Activated naive CD4-positive, alpha-beta T cell treated with anti-CD3 and anti-CD28 coated beads, Interleukin-2, amount 50 U/mL, for 72 hours (primary cell): ENCODE results near the gene UBE3C. TPM values are rescaled to one million over a fixed set of nuclear protein-coding genes. Genes with fewer than 3 reads are reported as not detected.
A peak's percentile ranks its signal among the peaks of the same experiment; 100 is the strongest.
"Not testable (repeated sequence)": the region's sequence is repeated elsewhere in the genome, so short reads cannot be mapped to it uniquely, and the experiment has no call there.

Source experiments
- ATAC-seq, 2 donors: fragments of 150-1000 bp; cut with Tn5 transposase; 2 replicates each; pipeline ENCODE4 v1.10.0; 2021; ENCODE audit warnings: mild to moderate bottlenecking in 2 of 2, moderate library complexity in 2 of 2
- DNase-seq, 2 donors: peaks; one replicate each; pipeline ENCODE4 v3.0.0; 2021 to 2022; ENCODE audit warnings: low spot score in 2 of 2
- H3K27ac Mint-ChIP-seq, 2 donors: one replicate each; pipeline ENCODE4 v1.8.0; 2022; ENCODE audit warnings: mild to moderate bottlenecking in 2 of 2, mixed read lengths in 2 of 2
- H3K36me3 Mint-ChIP-seq, 2 donors: one replicate each; pipeline ENCODE4 v1.8.0; 2022; ENCODE audit warnings: mixed read lengths in 2 of 2
- H3K9me3 Mint-ChIP-seq, 2 donors: one replicate each; pipeline ENCODE4 v1.8.0; 2022; ENCODE audit warnings: mixed read lengths in 2 of 2
- total RNA-seq, 2 donors: library from RNA; stranded (reverse); gene quantifications; one replicate each; pipeline ENCODE4 v1.2.3, GENCODE V29; 2022

UBE3C gene
- total RNA-seq, result 10 to 100 TPM; 57.7 to 60.0 TPM

DNA sequence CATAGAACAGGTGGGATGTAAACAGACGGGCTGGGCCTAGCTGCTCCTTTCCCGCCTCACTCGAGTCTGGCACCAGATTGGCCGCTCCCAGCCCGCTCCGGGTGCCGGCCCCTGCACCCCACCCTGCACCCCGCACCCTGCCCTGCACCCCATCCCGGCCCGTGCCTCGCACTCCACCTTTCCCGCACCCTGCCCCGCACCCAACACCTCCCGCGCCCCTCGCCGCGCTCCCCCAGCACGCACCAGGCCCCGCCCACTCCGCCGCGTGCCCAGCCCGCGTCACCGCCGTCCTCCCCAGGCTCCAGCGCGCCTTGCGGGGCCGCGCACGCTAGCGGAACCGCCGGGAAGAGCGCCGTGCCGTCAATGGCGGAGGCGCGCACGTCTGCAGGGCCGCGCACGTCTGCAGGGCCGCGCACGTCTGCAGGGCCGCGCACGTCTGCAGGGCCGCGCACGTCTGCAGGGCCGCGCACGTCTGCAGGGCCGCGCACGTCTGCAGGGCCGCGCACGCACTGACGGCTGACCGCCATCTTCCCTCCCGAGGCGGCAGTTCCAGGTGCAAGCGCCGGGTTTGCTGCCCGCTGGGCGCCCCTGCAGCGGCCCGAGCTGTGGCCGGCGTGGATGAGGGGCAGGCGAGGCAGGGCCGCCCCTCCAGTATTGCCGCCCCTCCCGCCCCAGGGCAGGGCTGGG lies at the start of gene UBE3C:
Gene UBE3C (plus strand): TSS at position 503 of the 687 bp plus-strand sequence. CDS start 347 bp downstream, outside the sequence.
- ATAC-seq (peak; percentile 87 to 91), DNase-seq (peak; percentile 92 to 93)
- peak within 1 kb of the TSS; percentile 77 to 84 for H3K27ac Mint-ChIP-seq
- H3K9me3 Mint-ChIP-seq, result no peaks in the 10 kb centered on the region
- H3K36me3 Mint-ChIP-seq, result peaks cover 26 to 33% of the 10 kb centered on the region in 2 donors

DNA sequence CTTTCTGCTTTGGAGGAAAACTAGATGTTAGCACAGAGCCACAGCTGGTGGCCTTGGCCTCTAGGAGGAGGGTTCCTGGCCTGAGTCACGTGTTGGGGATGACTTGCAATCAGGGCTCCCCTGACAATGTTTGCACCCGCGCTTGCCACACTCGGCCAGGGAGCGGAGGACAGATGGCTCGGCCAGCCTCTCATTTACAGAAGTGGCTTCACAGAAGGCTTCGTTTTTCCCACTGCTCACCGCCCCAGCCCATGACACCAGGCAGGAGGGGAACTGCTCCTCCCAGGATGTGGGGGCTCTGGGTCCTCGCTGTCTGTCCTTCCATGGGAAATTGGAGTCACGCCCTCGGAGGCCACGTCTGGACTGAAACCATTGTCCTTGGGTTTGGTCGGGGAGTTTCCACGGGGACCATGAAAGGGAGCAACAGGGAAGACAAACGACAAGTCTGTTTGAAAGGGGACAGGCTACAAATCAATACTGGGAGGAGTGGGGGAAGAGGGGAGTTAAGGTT lies 49.6 kb upstream of the UBE3C start:
- DNase-seq (no peak), ATAC-seq (no peak)
- Mint-ChIP-seq H3K27ac (no peak overlapping the region), H3K36me3 (peaks cover 0 to 4% of the 10 kb centered on the region in 2 donors), H3K9me3 (peaks cover 10 to 11% of the 10 kb centered on the region in 2 donors)

DNA sequence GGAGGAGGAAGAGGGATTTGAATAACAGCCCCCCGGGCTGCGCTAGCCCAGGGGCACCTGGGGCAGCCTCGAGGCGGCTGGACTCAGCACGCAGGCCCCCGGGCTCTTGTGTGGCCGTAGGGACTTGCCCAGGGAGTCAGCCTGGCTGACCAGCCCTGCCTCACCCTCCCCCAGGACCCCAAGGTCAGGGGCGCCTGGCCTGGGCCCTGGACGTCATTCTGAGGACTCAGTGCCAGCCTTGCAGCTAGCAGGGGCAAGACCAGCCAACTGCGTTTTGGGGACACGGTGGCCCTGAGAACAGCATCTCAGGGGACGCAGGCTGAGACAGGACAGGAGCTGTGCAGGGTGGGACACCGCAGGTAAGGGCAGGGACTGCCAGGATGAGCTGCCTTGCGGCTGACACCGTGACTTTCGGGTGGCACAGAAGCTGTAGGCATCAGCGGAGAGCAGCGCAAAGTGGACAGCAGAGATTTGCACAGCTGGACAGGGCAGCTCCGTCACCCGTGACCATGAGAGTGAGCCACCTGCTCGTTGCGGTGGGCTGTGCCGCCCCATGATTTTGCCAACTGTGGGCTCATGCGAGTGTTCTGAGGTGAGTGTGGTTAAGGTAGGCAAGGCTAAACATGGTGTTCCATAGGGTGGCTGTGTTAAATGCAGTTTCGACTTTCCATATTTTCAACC lies 48.1 kb upstream of the UBE3C start:
- DNase-seq (no peak), ATAC-seq (no peak)
- peaks cover 8 to 10% of the 10 kb centered on the region in 2 donors for H3K9me3 Mint-ChIP-seq
- peaks cover 0 to 4% of the 10 kb centered on the region in 2 donors for H3K36me3 Mint-ChIP-seq
- no peak overlapping the region for H3K27ac Mint-ChIP-seq

DNA sequence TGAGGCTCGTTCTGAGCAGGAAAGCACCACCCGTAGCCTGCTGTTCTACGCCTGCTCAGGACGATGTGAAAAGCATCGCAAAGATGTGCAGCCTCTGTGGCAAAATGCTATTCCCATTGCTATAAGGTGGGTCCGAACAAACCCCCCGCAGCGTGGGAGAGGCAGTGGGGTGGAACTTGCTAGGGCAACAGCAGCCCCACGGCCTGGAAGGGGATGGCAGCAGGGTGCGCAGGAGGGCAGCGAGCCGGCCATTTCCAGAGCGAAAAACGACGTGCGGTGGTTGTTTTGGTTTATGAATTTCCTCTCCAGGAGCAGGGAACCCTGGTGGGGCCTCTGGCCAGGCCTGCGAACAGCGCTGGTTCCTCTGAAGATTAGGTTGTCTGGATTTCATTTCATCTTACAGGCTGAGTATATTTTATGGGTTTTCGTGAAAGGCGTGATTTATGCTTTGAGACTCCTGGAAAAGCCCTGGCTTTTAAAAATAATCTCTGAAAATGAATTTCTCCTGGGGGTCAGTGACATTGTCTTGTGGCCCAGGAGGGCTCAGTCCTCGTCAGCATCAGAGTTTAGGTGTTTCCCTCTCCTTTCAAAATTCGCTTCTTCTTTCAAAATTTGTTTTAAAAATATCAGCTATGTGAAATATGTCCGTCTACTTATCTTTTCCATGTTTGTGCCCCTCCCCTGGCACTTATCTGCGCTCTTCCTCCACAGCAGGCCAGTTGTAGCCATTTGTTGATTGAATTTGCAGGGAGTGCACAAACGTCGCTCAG lies 42.3 kb upstream of the UBE3C start:
- peaks cover 0 to under 1% of the 10 kb centered on the region in 2 donors for H3K36me3 Mint-ChIP-seq

DNA sequence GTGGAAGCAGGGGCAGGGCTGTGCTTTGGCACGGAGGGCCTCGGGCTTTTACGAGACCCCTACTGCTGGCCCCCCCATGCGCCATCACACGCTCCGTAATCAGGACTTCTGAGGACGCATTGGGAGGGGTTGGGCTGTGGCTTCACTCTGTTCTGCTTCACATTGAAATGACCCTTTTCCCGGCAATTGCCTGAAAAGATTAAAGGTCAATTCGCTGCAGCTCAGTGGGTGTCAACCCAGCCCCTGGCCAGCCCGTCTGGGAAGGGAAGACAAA lies 41.7 kb upstream of the UBE3C start:
- Mint-ChIP-seq H3K9me3 (peaks cover 4 to 5% of the 10 kb centered on the region in 2 donors), H3K36me3 (peaks cover 0 to 5% of the 10 kb centered on the region in 2 donors), H3K27ac (no peak overlapping the region)
- ATAC-seq (no peak), DNase-seq (no peak)

More for the DNA sequence above, 42.3 kb upstream of the UBE3C start:
- peaks cover 4 to 5% of the 10 kb centered on the region in 2 donors for H3K9me3 Mint-ChIP-seq
- DNase-seq, result no peak
- H3K27ac Mint-ChIP-seq, result no peak overlapping the region
- ATAC-seq, result no peak

DNA sequence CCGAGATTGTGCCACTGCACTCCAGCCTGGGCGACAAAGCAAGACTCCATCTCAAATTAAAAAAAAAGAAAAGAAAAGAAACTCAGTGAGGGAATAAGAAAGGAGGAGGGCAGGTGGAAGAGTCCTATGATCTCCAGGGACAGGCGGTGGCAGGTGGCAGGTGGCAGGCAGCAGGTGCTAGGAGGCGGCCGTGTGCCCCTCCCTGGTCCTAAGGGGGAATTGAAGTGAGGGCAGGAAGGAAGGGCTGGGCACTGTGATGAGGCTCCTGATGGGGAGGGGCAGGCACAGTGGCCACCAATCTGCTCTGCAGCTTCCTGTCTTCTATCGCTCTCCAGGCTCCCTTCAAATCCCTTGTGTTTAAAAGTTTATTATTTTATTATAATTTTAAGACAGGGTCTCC lies 41.2 kb upstream of the UBE3C start:
- H3K27ac Mint-ChIP-seq, result no peak overlapping the region
- H3K9me3 Mint-ChIP-seq, result peaks cover 4 to 7% of the 10 kb centered on the region in 2 donors
- peaks cover 0 to 5% of the 10 kb centered on the region in 2 donors for H3K36me3 Mint-ChIP-seq
- DNase-seq, result no peak
- ATAC-seq, result no peak

DNA sequence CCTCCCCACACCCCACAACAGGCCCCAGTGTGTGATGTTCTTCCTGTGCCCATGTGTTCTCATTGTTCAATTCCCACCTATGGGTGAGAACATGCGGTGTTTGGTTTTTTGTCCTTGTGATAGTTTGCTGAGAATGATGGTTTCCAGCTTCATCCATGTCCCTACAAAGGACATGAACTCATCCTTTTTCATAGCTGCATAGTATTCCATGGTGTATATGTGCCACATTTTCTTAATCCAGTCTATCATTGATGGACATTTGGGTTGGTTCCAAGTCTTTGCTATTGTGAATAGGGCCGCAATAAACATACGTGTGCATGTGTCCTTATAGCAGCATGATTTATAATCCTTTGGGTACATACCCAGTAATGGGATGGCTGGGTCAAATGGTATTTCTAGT lies 38.7 kb upstream of the UBE3C start:
- H3K27ac Mint-ChIP-seq, ATAC-seq, DNase-seq: not testable (repeated sequence)
- peaks cover 3 to 12% of the 10 kb centered on the region in 2 donors for H3K9me3 Mint-ChIP-seq
- H3K36me3 Mint-ChIP-seq, result peaks cover 9 to 13% of the 10 kb centered on the region in 2 donors

DNA sequence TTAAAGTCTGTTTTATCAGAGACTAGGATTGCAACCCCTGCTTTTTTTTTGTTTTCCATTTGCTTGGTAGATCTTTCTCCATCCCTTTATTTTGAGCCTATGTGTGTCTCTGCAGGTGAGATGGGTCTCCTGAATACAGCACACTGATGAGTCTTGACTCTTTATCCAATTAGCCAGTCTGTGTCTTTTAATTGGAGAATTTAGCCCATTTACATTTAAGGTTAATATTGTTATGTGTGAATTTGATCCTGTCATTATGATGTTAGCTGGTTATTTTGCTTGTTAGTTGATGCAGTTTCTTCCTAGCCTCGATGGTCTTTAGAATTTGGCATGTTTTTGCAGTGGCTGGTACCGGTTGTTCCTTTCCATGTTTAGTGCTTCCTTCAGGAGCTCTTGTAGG lies 35.1 kb upstream of the UBE3C start:
- not testable (repeated sequence) for H3K27ac Mint-ChIP-seq, ATAC-seq, DNase-seq
- Mint-ChIP-seq H3K36me3 (peaks cover 11 to 24% of the 10 kb centered on the region in 2 donors), H3K9me3 (peaks cover 10 to 18% of the 10 kb centered on the region in 2 donors)

DNA sequence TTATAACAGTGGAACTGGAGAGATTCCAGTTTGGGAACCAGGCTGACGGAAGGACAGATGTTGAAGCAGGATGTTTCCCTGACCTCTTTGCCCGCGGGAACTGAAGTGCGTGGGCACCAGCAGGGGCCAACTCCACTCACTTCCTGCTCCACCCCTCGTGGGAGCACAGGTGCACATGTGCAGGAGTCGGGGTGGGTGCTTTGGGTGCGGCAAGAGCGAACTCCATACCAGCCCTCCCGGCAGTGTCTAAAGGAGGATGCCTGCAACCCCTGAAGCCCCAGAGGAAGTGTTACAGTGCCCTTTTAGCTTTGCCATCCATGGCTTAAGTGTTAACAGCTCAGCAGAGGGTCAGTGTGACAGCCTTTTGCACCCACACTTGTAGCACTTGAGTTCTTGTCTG lies 27.4 kb upstream of the UBE3C start:
- peak in 1 of 2 donors; percentile 18 for DNase-seq
- ATAC-seq, result no peak
- Mint-ChIP-seq H3K27ac (no peak overlapping the region), H3K36me3 (peaks cover 14 to 15% of the 10 kb centered on the region in 2 donors), H3K9me3 (peaks cover 13% of the 10 kb centered on the region in 2 donors)

DNA sequence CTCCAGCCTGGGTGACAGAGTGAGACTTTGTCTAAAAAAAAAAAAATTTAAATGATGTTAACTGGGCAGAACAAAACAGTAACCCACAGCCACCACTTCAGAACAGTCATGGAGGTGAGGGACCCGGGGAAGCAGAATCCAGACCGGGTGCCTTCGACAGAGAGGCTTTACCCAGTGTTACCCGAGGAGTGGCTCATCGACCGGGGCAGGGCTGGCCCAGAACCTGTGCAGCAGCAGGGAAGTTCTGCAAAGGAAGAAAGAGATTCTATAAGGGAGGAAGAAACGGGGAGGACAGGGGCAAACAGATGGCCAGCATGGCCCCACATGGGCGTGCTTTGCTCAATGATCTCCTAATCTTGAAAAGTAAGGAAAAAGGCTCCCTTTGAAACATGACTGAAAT lies 26.0 kb upstream of the UBE3C start:
- DNase-seq (no peak), ATAC-seq (no peak)
- Mint-ChIP-seq H3K36me3 (peaks cover 14 to 15% of the 10 kb centered on the region in 2 donors), H3K27ac (no peak overlapping the region), H3K9me3 (peaks cover 14 to 15% of the 10 kb centered on the region in 2 donors)

DNA sequence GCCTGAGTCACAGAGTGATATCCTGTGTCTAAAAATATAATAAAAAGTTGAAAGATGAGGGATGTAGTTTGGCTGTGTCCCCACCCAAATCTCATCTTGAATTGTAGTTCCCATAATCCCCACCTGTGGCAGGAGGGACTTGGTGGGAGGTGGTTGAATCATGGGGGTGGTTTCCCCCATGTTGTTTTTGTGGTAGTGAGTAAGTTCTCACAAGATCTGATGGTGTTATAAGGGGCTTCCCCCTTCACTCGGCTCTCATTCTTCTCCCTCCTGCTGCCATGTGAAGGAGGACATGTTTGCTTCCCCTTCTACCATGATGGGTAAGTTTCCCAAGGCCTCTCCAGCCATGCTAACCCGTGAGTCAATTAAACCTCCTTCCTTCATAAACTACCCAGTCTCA lies 25.1 kb upstream of the UBE3C start:
- Mint-ChIP-seq H3K36me3 (peaks cover 14 to 18% of the 10 kb centered on the region in 2 donors), H3K27ac (no peak overlapping the region), H3K9me3 (peaks cover 18% of the 10 kb centered on the region in 2 donors)
- DNase-seq, result peak in 1 of 2 donors; percentile 66
- peak; percentile 24 to 86 for ATAC-seq

DNA sequence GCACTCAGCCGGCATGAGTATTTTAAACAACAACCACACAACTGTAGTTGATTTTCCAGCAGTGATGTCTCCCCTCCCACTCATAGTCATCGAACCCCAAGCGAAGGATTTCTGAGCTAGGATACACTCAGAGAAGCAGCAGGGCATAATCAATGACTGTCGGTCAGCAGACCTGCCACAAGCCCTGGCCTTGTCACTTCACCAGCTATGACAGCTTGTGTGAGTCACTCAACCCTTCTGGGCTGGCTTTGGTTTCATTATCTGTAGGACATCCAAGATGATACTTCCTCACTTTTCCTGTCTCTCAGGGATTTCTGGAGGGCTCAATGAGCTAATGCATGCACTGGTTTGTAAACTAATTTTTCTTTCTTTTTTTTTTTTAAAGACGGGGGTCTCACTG lies 22.0 kb upstream of the UBE3C start:
- no peak overlapping the region for H3K27ac Mint-ChIP-seq
- DNase-seq (peak in 1 of 2 donors; percentile 13), ATAC-seq (peak in 1 of 2 donors; percentile 71)
- peaks cover 18% of the 10 kb centered on the region in 2 donors for H3K9me3 Mint-ChIP-seq
- peaks cover 14 to 17% of the 10 kb centered on the region in 2 donors for H3K36me3 Mint-ChIP-seq

DNA sequence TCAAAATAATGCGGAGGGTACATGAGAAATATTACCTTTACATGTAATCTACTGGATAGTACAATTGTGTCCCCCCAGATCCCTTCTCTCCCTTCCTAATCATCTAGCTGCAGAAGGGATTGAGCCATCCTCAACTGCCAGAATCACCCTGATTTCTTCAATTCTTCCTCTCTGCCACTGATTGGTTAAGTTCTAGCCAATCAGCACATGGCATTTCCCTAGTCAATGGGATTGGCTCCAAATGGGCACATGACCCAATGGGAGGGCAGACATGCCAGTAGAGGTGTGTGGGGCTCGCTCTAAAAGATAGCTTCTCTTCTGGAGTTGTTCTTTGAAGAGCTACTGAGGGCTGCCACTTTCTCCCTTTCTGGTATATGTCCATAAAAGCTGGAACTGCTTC lies 20.9 kb upstream of the UBE3C start:
- Mint-ChIP-seq H3K27ac (no peak overlapping the region), H3K36me3 (peaks cover 9 to 12% of the 10 kb centered on the region in 2 donors), H3K9me3 (peaks cover 14% of the 10 kb centered on the region in 2 donors)
- no peak for DNase-seq
- ATAC-seq, result no peak

DNA sequence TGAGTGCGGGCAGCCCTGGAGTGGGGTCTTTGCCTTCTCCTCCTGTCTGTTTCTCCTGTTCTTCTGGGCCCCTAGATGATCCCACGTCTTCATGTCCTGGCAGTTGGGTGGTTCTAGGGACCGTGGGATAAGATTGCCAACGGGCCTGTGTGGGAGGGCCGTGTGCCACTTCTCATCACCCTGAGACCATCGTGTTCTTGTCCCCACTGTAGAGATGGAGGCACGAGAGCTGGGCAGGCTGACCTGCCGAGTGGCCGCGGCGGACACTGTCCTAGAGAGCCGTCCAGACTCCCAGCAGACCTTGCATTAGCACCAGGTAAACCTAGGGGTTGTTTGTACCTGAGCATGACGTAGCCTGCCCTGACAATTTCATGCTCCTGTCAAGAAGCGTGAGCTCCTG lies 18.5 kb upstream of the UBE3C start:
- Mint-ChIP-seq H3K36me3 (peaks cover 0 to 4% of the 10 kb centered on the region in 2 donors), H3K27ac (no peak overlapping the region), H3K9me3 (peaks cover 5% of the 10 kb centered on the region in 2 donors)
- DNase-seq, result no peak
- ATAC-seq, result no peak

DNA sequence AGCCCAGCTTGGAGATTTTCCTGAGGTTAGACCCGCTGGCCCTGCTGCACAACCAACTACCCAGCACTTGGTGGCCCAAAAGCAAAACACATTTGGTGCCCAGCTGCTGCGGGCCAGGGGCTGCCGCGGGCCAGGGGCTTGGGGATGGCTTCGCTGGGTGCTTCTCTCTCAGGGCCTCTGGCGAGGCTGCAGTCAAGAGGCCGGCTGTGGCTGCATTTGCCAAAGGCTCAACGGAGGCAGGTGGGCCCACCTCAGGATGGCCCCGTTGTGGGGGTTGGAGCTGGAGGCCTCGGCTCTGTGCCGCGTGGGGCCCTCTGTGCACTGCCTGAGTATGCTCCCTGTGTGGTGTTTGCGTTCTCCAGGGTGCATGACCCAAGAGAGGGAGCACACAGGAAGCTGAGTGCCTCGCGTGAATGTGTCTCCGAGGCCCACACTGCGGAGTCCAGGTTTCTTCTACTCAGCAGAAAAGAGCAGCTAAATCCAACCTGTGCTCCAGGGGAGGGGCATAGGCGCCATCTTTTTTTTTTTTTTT lies 17.5 kb upstream of the UBE3C start:
- H3K27ac Mint-ChIP-seq, result no peak overlapping the region
- DNase-seq (no peak), ATAC-seq (no peak)
- peaks cover 0 to 4% of the 10 kb centered on the region in 2 donors for H3K36me3 Mint-ChIP-seq
- peaks cover 4 to 5% of the 10 kb centered on the region in 2 donors for H3K9me3 Mint-ChIP-seq

DNA sequence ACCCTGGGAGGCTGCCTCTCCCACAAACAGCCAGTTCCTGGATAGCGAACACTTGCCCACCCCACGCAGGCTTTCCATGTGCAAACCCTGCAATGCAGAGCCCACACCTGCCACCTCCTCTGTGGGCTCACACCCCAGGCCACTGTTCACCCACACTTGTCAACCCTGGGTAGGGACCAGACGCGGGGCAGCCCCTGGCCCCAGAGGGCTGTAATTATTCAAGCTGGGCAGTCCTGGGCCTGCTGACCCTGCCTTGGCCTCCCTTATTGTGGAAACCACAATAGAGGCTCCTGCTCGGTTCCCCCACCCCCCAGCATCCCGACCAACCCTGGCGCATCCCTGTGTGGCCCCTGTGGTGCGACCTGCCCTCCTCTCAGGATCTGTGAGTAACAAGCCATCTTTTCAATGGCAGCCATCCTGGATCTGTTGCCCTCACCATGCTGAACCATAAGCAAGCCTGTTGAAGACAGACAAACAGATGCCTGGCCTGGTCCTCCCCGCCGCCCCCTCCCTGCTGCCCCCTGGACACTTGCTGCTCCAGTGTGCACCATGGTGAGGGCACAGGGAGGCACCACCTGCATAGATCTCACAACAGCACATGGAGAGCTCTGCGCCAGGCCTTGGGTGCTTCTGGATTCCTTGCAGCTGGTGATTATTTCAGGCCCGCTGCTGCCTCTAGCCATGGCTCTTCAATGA lies 15.8 kb upstream of the UBE3C start:
- Mint-ChIP-seq H3K27ac (no peak overlapping the region), H3K36me3 (peaks cover 0 to 2% of the 10 kb centered on the region in 2 donors), H3K9me3 (peaks cover under 1 to 1% of the 10 kb centered on the region in 2 donors)
- no peak for DNase-seq
- ATAC-seq, result peak in 1 of 2 donors; percentile 50
